PC-3 (cell line): ENCODE measurements around the gene OLFML2A. TPM values are rescaled to one million over a fixed set of nuclear protein-coding genes. Genes with fewer than 3 reads are reported as not detected.

Source experiments
- ATAC-seq: fragments of 200-7000 bp; cut with Tn5 transposase; 2 replicates; pipeline ENCODE4 v1.9.1; 2020; ENCODE audit warnings: mild to moderate bottlenecking, moderate library complexity
- BruUV-seq: library from RNA; stranded (reverse); fragments of 400-500 nt; replicated peaks from 2 replicates; lab custom pipeline; 2021; lab: Mats Ljungman, UMichigan
- CTCF ChIA-PET: fragments of 300-600 bp; sonication (Branson Sonifier 250); formaldehyde crosslinking; loops from one replicate; lab custom pipeline; 2022; ENCODE audit warnings: antibody characterized with exemption; lab: Charles Lee
- POLR2A ChIA-PET: fragments of 300-600 bp; sonication (Branson Sonifier 250); formaldehyde crosslinking; loops from one replicate; lab custom pipeline; 2022; ENCODE audit warnings: antibody characterized with exemption; ENCODE audit not compliant: unreplicated experiment; lab: Charles Lee
- DNase-seq: peaks from one replicate; pipeline ENCODE4 v3.0.0-alpha.2; 2015
- H2AFZ ChIP-seq: fragments of 300-600 bp; sonication (generic); 2 replicates; pipeline ENCODE4 v1.6.0; 2016; ENCODE audit warnings: antibody characterized with exemption, low read length
- H3F3A ChIP-seq: fragments of 300-600 bp; sonication (generic); one replicate; pipeline ENCODE4 v1.6.0; 2017; ENCODE audit warnings: antibody characterized with exemption, low read length, control low read depth, mild to moderate bottlenecking; ENCODE audit not compliant: unreplicated experiment
- H3K27ac ChIP-seq: fragments of 300-600 bp; sonication (generic); 2 replicates; pipeline ENCODE4 v1.5.1; 2016; ENCODE audit warnings: mild to moderate bottlenecking, low read length
- H3K27me3 ChIP-seq: fragments of 300-600 bp; sonication (generic); 2 replicates; pipeline ENCODE4 v1.6.1; 2016; ENCODE audit warnings: low read length, mixed read lengths
- H3K36me3 ChIP-seq: fragments of 300-600 bp; sonication (generic); 2 replicates; pipeline ENCODE4 v1.6.1; 2016; ENCODE audit warnings: low read depth, mixed run types, low read length, mixed read lengths
- H3K4me1 ChIP-seq: fragments of 300-600 bp; sonication (generic); 2 replicates; pipeline ENCODE4 v1.5.1; 2016; ENCODE audit warnings: low read length; ENCODE audit not compliant: insufficient read depth
- H3K4me2 ChIP-seq: fragments of 300-600 bp; sonication (generic); 2 replicates; pipeline ENCODE4 v1.6.0; 2016; ENCODE audit warnings: low read length
- H3K4me3 ChIP-seq: fragments of 300-600 bp; sonication (generic); 2 replicates; pipeline ENCODE4 v1.5.1; 2016; ENCODE audit warnings: mild to moderate bottlenecking, low read length, mixed read lengths
- H3K79me2 ChIP-seq: fragments of 300-600 bp; sonication (generic); 2 replicates; pipeline ENCODE4 v1.6.1; 2017; ENCODE audit warnings: low read length, mixed read lengths
- H3K9ac ChIP-seq: fragments of 300-600 bp; sonication (generic); 2 replicates; pipeline ENCODE4 v1.6.0; 2016; ENCODE audit warnings: mild to moderate bottlenecking, low read length
- H3K9me2 ChIP-seq: fragments of 300-600 bp; sonication (generic); replicated peaks from 2 replicates; pipeline ENCODE4 v1.6.1; 2016; ENCODE audit warnings: mixed run types, low read length, mixed read lengths
- H3K9me3 ChIP-seq: fragments of 300-600 bp; sonication (generic); 2 replicates; pipeline ENCODE4 v1.6.1; 2016; ENCODE audit warnings: low read length, mixed read lengths
- H4K20me1 ChIP-seq: fragments of 300-600 bp; sonication (generic); 2 replicates; pipeline ENCODE4 v1.6.1; 2016; ENCODE audit warnings: low read length, mixed read lengths
- CTCF ChIP-seq: fragments of 300-600 bp; sonication (generic); conservative IDR thresholded peaks from 2 replicates; pipeline ENCODE4 v1.5.1; 2017; ENCODE audit warnings: antibody characterized with exemption, low read depth, mild to moderate bottlenecking, low read length
- EZH2 ChIP-seq: fragments of 300-600 bp; sonication (generic); IDR thresholded peaks from one replicate; pipeline ENCODE4 v1.6.1; 2017; ENCODE audit warnings: antibody characterized with exemption, mild to moderate bottlenecking, low read length; ENCODE audit not compliant: unreplicated experiment
- EZH2phosphoT487 ChIP-seq: fragments of 300-600 bp; sonication (generic); IDR thresholded peaks from 2 replicates; pipeline ENCODE4 v1.6.1; 2018; ENCODE audit warnings: mild to moderate bottlenecking, antibody characterized with exemption, low read length, borderline replicate concordance
- intact Hi-C: fragments of 100-400 bp; cut with micrococcal nuclease; formaldehyde crosslinking; loops from 2 replicates; pipeline ENCODE4 v1.9.0; 2023
- total RNA-seq: library from RNA; depleted of rRNA; stranded (reverse); fragments of >200 nt; gene quantifications from 2 replicates; pipeline ENCODE4 v1.2.3, GENCODE V29; 2014

The OLFML2A gene
- total RNA-seq, 1 experiment from 2014 or later, result 3.4 TPM

GRCh38 chr9:124776618-124776953 lies 347 bp upstream of the OLFML2A start:
- TF ChIP-seq EZH2 (no peak), CTCF (no peak), EZH2phosphoT487 (no peak)
- no peaks in the 10 kb centered on the region for H3K9me3 ChIP-seq
- no peaks in the 10 kb centered on the region for H3K27me3 ChIP-seq
- no peak overlapping the region for H3K27ac ChIP-seq
- POLR2A ChIA-PET, result no interaction called here
- BruUV-seq, result no TSS peak
- intact Hi-C loops, result no loop called here
- H3K4me3 ChIP-seq, result peak overlapping the region; percentile 68
- peak overlapping the region; percentile 97 for H3K4me2 ChIP-seq
- no peaks in the 10 kb centered on the region for H3K79me2 ChIP-seq
- H2AFZ ChIP-seq, result peak overlapping the region; percentile 84
- H3K9ac ChIP-seq, result no peak overlapping the region
- CTCF ChIA-PET, result interaction anchor here (1.1 to 1.9 kb wide), 2 partner anchors 70 to 76 kb away, joined by 4 to 16 read pairs; partner anchors contain the start of gene WDR38
- no peaks in the 10 kb centered on the region for H3K36me3 ChIP-seq
- ATAC-seq (no peak), DNase-seq (no peak)
- H3K4me1 ChIP-seq, result peaks cover 23% of the 10 kb centered on the region
- no peaks in the 10 kb centered on the region for H3K9me2 ChIP-seq
- H3F3A ChIP-seq, result peaks cover 7% of the 10 kb centered on the region
- no peaks in the 10 kb centered on the region for H4K20me1 ChIP-seq

GRCh38 chr9:124778575-124779367 lies 1.8 kb downstream of the OLFML2A start:
- Histone ChIP-seq H3K4me1 (peaks cover 20% of the 10 kb centered on the region), H3K9me2 (no peaks in the 10 kb centered on the region), H4K20me1 (no peaks in the 10 kb centered on the region), H3K4me3 (no peak overlapping the region; the same call in 1 of the 2 replicates), H3K79me2 (no peaks in the 10 kb centered on the region), H3K27me3 (no peaks in the 10 kb centered on the region), H2AFZ (peak overlapping the region; percentile 21; the same call in 1 of the 2 replicates), H3F3A (peaks cover 7% of the 10 kb centered on the region), H3K9me3 (no peaks in the 10 kb centered on the region), H3K9ac (no peak overlapping the region), H3K27ac (peak overlapping the region; percentile 46), H3K36me3 (no peaks in the 10 kb centered on the region), H3K4me2 (peak overlapping the region; percentile 77)
- CTCF ChIA-PET, result interaction anchor here (0.5 to 2.0 kb wide), 7 partner anchors 9 to 314 kb away, joined by 3 to 24 read pairs (median 5); partner anchors contain the start of gene WDR38
- POLR2A ChIA-PET, result no interaction called here
- no TSS peak for BruUV-seq
- TF ChIP-seq CTCF (no peak), EZH2phosphoT487 (no peak), EZH2 (no peak)
- ATAC-seq, result peak; percentile 6; the same call in 1 of the 2 replicates
- intact Hi-C loops, result no loop called here
- no peak for DNase-seq
